ENCODE data around the gene TBC1D22A. TPM values are rescaled to one million over a fixed set of nuclear protein-coding genes. Genes with fewer than 3 reads are reported as not detected.

The TBC1D22A gene
- total RNA-seq, 1 donor, result 17.7 TPM

DNA sequence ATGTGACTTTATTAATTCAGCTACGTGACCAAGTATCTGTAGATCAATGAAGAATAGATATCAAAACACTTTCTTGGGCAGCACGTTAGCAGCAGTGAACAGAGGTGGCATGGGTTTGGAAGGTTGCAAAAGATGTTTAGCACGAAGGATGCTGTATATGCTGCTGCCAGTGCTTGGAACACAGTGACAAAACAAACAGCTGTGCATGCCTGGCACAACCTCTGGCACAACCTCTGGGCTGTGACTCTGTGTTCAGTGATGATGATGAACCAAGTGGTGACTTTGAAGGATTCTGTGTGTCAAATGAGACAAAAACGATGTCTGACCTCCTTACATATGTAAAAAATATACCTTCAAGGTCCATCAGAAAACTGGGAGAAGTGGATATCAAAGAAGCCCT lies 104.7 kb downstream of the TBC1D22A start:
- no peak overlapping the region for H2AFZ ChIP-seq (ENCODE audit: low read length)
- peak overlapping the region; percentile 82 for H3K27ac ChIP-seq (ENCODE audit: low read depth, low read length)
- H3K4me3 ChIP-seq (ENCODE audit: insufficient read depth, low read length), result peak overlapping the region; percentile 41
- TF ChIP-seq CTCF (IDR thresholded peaks at IDR 0.05; ENCODE audit: extremely low read depth, low read depth, low read length), result no peak
- no peaks in the 10 kb centered on the region for H3K9me3 ChIP-seq (ENCODE audit: low read depth, low read length)
- DNase-seq (ENCODE audit: insufficient read length, low spot score, missing footprints), result no peak
- peak overlapping the region; percentile 80 for H3K4me2 ChIP-seq (ENCODE audit: insufficient read depth, low read length)
- H3K27me3 ChIP-seq (ENCODE audit: insufficient read depth, low read length), result no peaks in the 10 kb centered on the region
- peaks cover 16% of the 10 kb centered on the region for H3K4me1 ChIP-seq (ENCODE audit: insufficient read depth, low read length)
- H3K36me3 ChIP-seq (ENCODE audit: insufficient read depth, low read length), result peaks cover 5% of the 10 kb centered on the region
- H4K20me1 ChIP-seq (ENCODE audit: insufficient read depth, low read length), result peaks cover 27% of the 10 kb centered on the region
- peaks cover 41% of the 10 kb centered on the region for H3K79me2 ChIP-seq (ENCODE audit: insufficient read depth, low read length)

DNA sequence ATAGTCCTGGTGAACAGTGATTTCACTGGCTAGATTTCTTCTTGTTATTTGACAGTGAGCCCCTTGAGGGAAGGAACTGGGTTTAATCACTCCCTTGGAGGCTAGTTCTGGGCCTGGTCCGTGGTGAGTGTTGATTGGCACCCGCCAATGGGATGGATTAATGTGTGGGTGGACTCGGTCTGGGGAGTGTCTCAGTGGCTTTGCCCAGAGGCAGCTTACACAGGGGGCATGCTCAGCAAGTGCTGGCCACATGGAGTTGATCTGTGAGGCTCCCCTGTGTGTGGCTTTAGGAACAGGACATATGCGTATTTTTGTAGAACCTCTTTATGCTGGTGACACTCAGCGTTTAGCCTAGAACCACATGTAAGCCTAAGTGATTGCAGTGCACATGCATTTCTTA lies 106.9 kb downstream of the TBC1D22A start:
- H3K27ac ChIP-seq (ENCODE audit: low read depth, low read length), result no peak overlapping the region
- no peaks in the 10 kb centered on the region for H3K27me3 ChIP-seq (ENCODE audit: insufficient read depth, low read length)
- no peaks in the 10 kb centered on the region for H3K9me3 ChIP-seq (ENCODE audit: low read depth, low read length)
- peaks cover 22% of the 10 kb centered on the region for H4K20me1 ChIP-seq (ENCODE audit: insufficient read depth, low read length)
- no peak overlapping the region for H3K4me3 ChIP-seq (ENCODE audit: insufficient read depth, low read length)
- H3K36me3 ChIP-seq (ENCODE audit: insufficient read depth, low read length), result peaks cover 3% of the 10 kb centered on the region
- H2AFZ ChIP-seq (ENCODE audit: low read length), result no peak overlapping the region
- H3K4me1 ChIP-seq (ENCODE audit: insufficient read depth, low read length), result peaks cover 16% of the 10 kb centered on the region
- DNase-seq (ENCODE audit: insufficient read length, low spot score, missing footprints), result no peak
- TF ChIP-seq CTCF (IDR thresholded peaks at IDR 0.05; ENCODE audit: extremely low read depth, low read depth, low read length), result no peak
- H3K79me2 ChIP-seq (ENCODE audit: insufficient read depth, low read length), result peaks cover 33% of the 10 kb centered on the region
- H3K4me2 ChIP-seq (ENCODE audit: insufficient read depth, low read length), result no peak overlapping the region

GRCh38 chr22:46869831-46870441 lies 107.5 kb downstream of the TBC1D22A start:
- no peak for TF ChIP-seq CTCF (IDR thresholded peaks at IDR 0.05; ENCODE audit: extremely low read depth, low read depth, low read length)

GRCh38 chr22:46871826-46872225 lies 109.4 kb downstream of the TBC1D22A start:
- Histone ChIP-seq H3K27ac (ENCODE audit: low read depth, low read length) (no peak overlapping the region), H3K4me2 (ENCODE audit: insufficient read depth, low read length) (no peak overlapping the region), H3K36me3 (ENCODE audit: insufficient read depth, low read length) (no peaks in the 10 kb centered on the region), H3K4me3 (ENCODE audit: insufficient read depth, low read length) (no peak overlapping the region), H3K9me3 (ENCODE audit: low read depth, low read length) (no peaks in the 10 kb centered on the region), H3K4me1 (ENCODE audit: insufficient read depth, low read length) (peaks cover 6% of the 10 kb centered on the region), H3K79me2 (ENCODE audit: insufficient read depth, low read length) (peaks cover 27% of the 10 kb centered on the region), H3K27me3 (ENCODE audit: insufficient read depth, low read length) (no peaks in the 10 kb centered on the region), H2AFZ (ENCODE audit: low read length) (no peak overlapping the region), H4K20me1 (ENCODE audit: insufficient read depth, low read length) (peaks cover 19% of the 10 kb centered on the region)
- no peak for TF ChIP-seq CTCF (IDR thresholded peaks at IDR 0.05; ENCODE audit: extremely low read depth, low read depth, low read length)
- DNase-seq (ENCODE audit: insufficient read length, low spot score, missing footprints), result no peak

More at GRCh38 chr22:46869831-46870441, 107.5 kb downstream of the TBC1D22A start:
- no peak overlapping the region for H3K4me3 ChIP-seq (ENCODE audit: insufficient read depth, low read length)
- H3K36me3 ChIP-seq (ENCODE audit: insufficient read depth, low read length), result no peaks in the 10 kb centered on the region
- no peaks in the 10 kb centered on the region for H3K27me3 ChIP-seq (ENCODE audit: insufficient read depth, low read length)
- no peak overlapping the region for H3K4me2 ChIP-seq (ENCODE audit: insufficient read depth, low read length)
- peaks cover 28% of the 10 kb centered on the region for H3K79me2 ChIP-seq (ENCODE audit: insufficient read depth, low read length)
- no peaks in the 10 kb centered on the region for H3K9me3 ChIP-seq (ENCODE audit: low read depth, low read length)
- no peak for DNase-seq (ENCODE audit: insufficient read length, low spot score, missing footprints)
- peaks cover 18% of the 10 kb centered on the region for H4K20me1 ChIP-seq (ENCODE audit: insufficient read depth, low read length)
- H2AFZ ChIP-seq (ENCODE audit: low read length), result no peak overlapping the region
- H3K27ac ChIP-seq (ENCODE audit: low read depth, low read length), result no peak overlapping the region
- peaks cover 16% of the 10 kb centered on the region for H3K4me1 ChIP-seq (ENCODE audit: insufficient read depth, low read length)

Data from osteoblast (primary cell).